Activated naive CD4-positive, alpha-beta T cell (primary cell): ENCODE measurements around the gene SLC39A9.
"Not testable (repeated sequence)": the region's sequence is repeated elsewhere in the genome, so short reads cannot be mapped to it uniquely, and the experiment has no call there.

Experiments
- DNase-seq, 4 experiments: peaks; one replicate each; lab custom pipeline; 2025; lab: John Stamatoyannopoulos, UW

The SLC39A9 gene

GRCh38 chr14:69476824-69477450, 78.4 kb downstream of the SLC39A9 start:
- DNase-seq = not testable (repeated sequence)

DNA sequence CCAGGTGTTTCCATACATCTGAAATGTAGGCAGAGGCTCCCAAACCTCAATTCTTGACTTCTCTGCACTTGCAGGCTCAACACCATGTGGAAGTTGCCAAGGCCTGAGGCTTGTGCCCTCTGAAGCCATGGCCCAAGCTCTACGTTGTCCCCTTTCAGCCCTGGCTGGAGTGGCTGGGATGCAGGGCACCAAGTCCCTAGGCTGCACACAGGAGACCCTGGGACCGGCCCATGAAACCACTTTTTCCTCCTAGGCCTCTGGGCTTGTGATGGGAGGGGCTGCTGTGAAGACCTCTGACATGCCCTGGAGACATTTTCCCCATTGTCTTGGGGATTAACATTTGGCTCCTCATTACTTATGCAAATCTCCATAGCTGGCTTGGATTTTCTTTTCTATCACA, 79.6 kb downstream of the SLC39A9 start:
- DNase-seq = not testable (repeated sequence)

DNA sequence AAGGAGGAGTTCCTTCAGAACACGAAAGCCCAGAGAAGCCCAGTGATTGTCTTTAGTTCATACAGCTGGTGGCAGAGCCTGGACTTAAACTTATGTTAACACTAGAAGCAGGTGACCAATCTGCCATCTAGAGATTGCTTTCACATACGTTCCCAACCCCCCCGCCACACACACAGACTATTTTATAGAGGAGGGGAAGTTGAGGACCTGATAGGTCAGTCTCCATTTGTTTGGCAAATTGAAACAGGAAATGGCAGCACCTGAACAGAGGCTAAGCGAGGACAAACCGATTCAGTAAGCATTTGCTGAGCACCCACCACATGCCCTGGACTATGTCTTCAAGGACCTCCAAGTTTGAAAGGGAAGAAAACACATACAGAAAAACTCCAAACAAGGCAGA, 81.2 kb downstream of the SLC39A9 start:
- no peak for DNase-seq

DNA sequence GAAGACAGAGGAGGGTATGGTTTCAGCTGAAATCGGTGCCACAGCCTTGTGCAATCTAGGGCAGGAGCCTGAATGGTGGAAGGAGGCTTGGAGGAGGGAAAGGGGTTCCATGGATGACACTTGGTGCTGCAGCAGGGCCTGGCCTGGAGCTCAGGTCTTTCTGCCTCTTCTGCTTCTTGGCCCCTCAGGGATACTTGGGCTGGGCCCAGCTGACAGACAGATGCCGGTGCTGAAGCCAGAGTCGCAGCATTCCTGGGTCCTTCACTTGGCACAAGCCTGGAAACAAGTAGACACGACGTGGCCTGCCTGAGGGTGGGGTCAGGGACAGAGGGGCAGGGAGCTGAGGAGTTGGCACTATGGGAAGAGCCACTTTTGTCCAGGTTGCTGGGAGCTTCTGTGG, 81.6 kb downstream of the SLC39A9 start:
- DNase-seq = no peak

GRCh38 chr14:69481815-69482568, 83.5 kb downstream of the SLC39A9 start:
- no peak for DNase-seq

DNA sequence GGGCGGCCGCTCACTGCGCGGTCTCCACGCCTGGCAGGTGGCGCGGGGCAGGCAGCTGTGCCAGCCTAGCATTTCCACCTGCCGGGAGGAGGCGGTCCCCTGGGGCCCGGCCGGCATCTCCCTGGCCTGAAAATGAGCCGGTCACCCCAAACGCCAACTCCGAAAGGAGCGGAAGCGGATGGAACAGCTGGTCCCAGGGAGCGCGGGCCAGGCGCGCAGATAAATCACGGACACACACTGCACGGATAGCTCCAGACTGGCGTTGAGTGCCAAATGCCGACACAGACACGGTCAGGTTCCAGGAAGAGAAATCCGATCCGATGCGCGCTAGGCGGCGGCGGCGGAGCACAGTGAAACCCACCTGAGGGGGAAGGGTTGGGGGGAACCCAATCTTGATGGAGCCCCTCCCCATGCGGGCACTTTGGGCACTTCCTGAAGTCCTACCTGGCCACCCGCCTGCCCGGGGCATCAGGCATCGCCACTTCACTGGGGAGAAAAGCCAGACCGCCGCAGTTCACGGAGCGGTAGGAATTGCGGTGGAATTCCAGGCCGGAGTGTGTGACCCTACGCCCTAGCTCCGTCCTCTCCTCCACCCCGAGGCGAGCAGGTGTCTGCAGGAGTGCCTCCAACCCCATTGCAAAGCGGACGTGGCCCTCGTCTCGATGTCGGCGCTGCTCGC, 85.4 kb downstream of the SLC39A9 start:
- no peak for DNase-seq

GRCh38 chr14:69484444-69485314, 86.2 kb downstream of the SLC39A9 start, which contains the start of gene PLEKHD1:
Gene PLEKHD1, plus strand, starts transcription at chr14:69484728. Its CDS starts 238 bp downstream, at chr14:69484966.
- no peak for DNase-seq

DNA sequence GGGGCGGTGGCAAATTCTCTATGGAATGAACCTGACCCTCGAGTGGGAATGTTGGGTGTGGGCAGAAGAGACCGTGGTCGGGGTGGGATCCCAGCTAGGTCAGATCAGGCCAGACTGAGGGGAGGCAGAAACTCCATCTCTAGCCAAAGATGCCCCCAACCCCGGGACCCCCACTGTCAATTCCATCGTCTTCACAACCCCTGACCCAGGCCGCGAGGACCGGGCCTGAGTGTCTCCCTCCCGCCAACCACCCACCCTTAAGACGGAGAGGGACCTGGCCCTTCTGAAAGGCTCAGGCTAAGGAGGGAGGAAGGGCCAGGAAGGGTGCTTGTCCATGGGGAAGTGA, 86.8 kb downstream of the SLC39A9 start:
- DNase-seq = no peak

- DNase-seq = no peak
These were observed 87.2 kb downstream of the SLC39A9 start for GRCh38 chr14:69485701-69486100.

- DNase-seq = no peak
These were observed 88.7 kb downstream of the SLC39A9 start for GRCh38 chr14:69487226-69487625.

DNA sequence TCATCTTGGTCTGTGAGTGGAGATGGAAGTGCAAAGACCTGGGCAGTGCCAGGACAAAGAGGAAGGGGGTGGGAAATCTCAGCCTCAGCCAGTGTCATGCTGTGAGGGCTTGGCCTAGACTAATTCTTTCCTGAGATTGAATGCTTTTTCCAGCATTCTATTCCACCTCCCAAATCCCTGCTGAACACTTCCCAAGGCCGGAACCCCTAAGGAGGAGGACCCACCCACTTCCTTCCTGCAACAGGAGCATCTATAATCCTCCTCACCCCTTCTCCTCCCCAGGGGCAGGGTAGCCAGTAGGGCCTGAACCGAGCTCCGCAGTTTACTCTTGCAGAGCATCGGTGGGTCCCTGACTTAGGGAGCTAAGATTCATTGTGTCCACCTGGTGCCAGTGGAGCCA, 89.3 kb downstream of the SLC39A9 start:
- DNase-seq = no peak

- DNase-seq = no peak
These were observed 91.0 kb downstream of the SLC39A9 start for GRCh38 chr14:69489495-69489894.

GRCh38 chr14:69490219-69490918, 91.9 kb downstream of the SLC39A9 start:
- DNase-seq = no peak

GRCh38 chr14:69491193-69491592, 92.7 kb downstream of the SLC39A9 start:
- no peak for DNase-seq

GRCh38 chr14:69493038-69493437, 94.5 kb downstream of the SLC39A9 start:
- no peak for DNase-seq

DNA sequence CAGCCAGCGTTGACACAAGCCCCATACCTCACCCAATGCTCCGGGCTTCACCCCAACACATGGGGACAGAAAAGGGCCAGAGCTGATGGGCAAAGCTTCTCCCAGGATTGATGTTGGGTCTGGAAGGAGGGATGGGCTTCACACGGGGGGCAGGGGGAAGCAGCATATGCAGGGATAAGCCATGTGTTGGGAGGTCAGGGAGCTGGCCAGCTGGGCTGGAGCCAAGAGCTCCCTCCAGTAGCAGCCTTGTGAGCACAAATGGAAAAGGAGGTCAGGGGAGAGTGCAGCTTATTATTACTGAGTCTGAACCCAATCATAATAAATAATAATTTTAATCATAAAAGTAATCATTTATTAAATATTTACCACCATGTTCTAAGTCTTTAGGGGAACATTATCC, 95.3 kb downstream of the SLC39A9 start:
- no peak for DNase-seq

DNA sequence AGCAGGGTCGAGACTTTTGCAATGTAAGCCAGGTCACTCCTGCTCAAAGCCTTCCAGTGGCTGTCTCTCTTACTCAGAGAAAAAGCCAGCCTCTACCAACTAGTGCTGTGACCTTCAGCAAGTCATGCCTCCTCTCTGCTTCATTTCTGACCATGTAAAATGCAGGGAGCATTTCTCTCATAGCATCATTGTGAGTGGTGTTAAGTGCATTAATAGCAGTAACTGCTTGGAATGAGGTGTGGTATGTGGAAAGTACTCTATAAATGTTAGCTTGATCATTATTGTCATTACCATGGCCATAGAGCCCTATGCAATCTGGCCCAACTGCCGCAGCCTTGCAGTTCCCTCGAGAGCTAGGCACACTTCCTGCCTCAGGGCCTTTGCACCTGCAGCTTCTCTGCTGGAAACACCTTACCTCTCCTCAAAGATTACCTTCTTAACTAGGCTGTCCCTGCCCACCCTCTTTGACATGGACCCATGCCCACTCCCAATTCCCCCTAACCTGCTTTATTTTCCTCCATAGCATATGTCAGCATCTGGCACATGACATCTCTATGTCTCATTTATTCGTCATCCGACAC, 96.9 kb downstream of the SLC39A9 start:
- DNase-seq = no peak

- not testable (repeated sequence) for DNase-seq
These were observed 99.4 kb downstream of the SLC39A9 start for GRCh38 chr14:69497866-69498265.

GRCh38 chr14:69498286-69498685, 99.8 kb downstream of the SLC39A9 start:
- DNase-seq = not testable (repeated sequence)

DNA sequence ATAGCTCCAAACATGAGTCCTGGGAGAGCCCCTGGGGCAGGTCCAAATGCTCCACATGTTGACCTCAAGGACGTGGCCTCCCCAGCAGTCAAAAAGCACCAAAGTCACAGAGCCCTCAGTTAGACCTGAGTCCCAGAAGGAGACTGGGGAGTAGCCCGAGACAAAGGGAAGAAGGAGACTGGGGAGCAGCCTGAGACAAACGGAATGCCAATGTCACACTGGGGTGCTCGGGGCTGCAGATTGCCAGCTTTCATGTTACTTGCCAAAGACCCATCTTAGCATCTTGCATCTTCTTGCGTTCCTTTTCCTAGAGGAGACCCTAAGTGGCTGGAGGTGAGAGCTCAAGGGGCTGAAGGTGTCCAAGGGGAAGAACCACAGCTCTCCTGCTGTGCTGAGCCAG, 100.9 kb downstream of the SLC39A9 start:
- DNase-seq = no peak

- no peak for DNase-seq
These were observed 101.6 kb downstream of the SLC39A9 start for GRCh38 chr14:69500096-69500495.
